Astrocyte (in vitro differentiated cells and primary cell): Measurements from ENCODE around the gene DDX4. TPM values are rescaled to one million over a fixed set of nuclear protein-coding genes. Genes with fewer than 3 reads are reported as not detected.

Experiments
- DNase-seq: peaks from one replicate; pipeline ENCODE4 v3.0.0-alpha.2; 2010; ENCODE audit warnings: low read depth
- FAIRE-seq: peaks from 2 replicates; lab custom pipeline; 2011; peaks lifted over from hg19 to GRCh38; lab: Jason Lieb, UNC
- H2AFZ ChIP-seq: 2 replicates; pipeline ENCODE4 v1.6.0; 2012; ENCODE audit warnings: low read depth, low read length, inconsistent platforms
- H3K27ac ChIP-seq: 2 replicates; pipeline ENCODE4 v1.5.1; 2011; ENCODE audit warnings: low read depth, low read length, inconsistent platforms
- H3K27me3 ChIP-seq: 2 replicates; pipeline ENCODE4 v1.6.0; 2011; ENCODE audit warnings: low read length, inconsistent platforms; ENCODE audit not compliant: insufficient read depth
- H3K36me3 ChIP-seq: 2 replicates; pipeline ENCODE4 v1.5.1; 2011; ENCODE audit warnings: low read length, inconsistent platforms; ENCODE audit not compliant: insufficient read depth
- H3K4me1 ChIP-seq: 2 replicates; pipeline ENCODE4 v1.5.1; 2011; ENCODE audit warnings: low read length, inconsistent platforms; ENCODE audit not compliant: insufficient read depth
- H3K4me2 ChIP-seq: 2 replicates; pipeline ENCODE4 v1.6.0; 2012; ENCODE audit warnings: low read length, inconsistent platforms
- H3K4me3 ChIP-seq: 2 replicates; pipeline ENCODE4 v1.5.1; 2011; ENCODE audit warnings: low read depth, mild to moderate bottlenecking, low read length, inconsistent platforms; ENCODE audit not compliant: insufficient read depth
- H3K79me2 ChIP-seq: 2 replicates; pipeline ENCODE4 v1.6.0; 2012; ENCODE audit warnings: mild to moderate bottlenecking, low read length, inconsistent platforms; ENCODE audit not compliant: insufficient read depth
- H3K9ac ChIP-seq: 2 replicates; pipeline ENCODE4 v1.6.0; 2012; ENCODE audit warnings: mild to moderate bottlenecking, low read length, inconsistent platforms
- H3K9me3 ChIP-seq: 2 replicates; pipeline ENCODE4 v1.5.1; 2012; ENCODE audit warnings: low read depth, mild to moderate bottlenecking, low read length, inconsistent platforms; ENCODE audit not compliant: insufficient read depth
- H4K20me1 ChIP-seq: 2 replicates; pipeline ENCODE4 v1.6.0; 2012; ENCODE audit warnings: low read length, inconsistent platforms; ENCODE audit not compliant: insufficient read depth
- H3K27ac Mint-ChIP-seq: one replicate; pipeline ENCODE4 v1.8.0; 2021; ENCODE audit warnings: mild to moderate bottlenecking, mixed read lengths; ENCODE audit not compliant: unreplicated experiment
- H3K27me3 Mint-ChIP-seq: one replicate; pipeline ENCODE4 v1.8.0; 2021; ENCODE audit warnings: low read depth, mixed read lengths; ENCODE audit not compliant: unreplicated experiment
- H3K36me3 Mint-ChIP-seq: one replicate; pipeline ENCODE4 v1.8.0; 2021; ENCODE audit warnings: low read depth, mixed read lengths; ENCODE audit not compliant: unreplicated experiment
- H3K4me1 Mint-ChIP-seq: one replicate; pipeline ENCODE4 v1.8.0; 2021; ENCODE audit warnings: low read depth, mixed read lengths; ENCODE audit not compliant: unreplicated experiment
- H3K4me3 Mint-ChIP-seq: one replicate; pipeline ENCODE4 v1.8.0; 2021; ENCODE audit warnings: mild to moderate bottlenecking, moderate library complexity, mixed read lengths; ENCODE audit not compliant: unreplicated experiment
- H3K9me3 Mint-ChIP-seq: one replicate; pipeline ENCODE4 v1.8.0; 2021; ENCODE audit warnings: mild to moderate bottlenecking, mixed read lengths; ENCODE audit not compliant: unreplicated experiment
- CTCF ChIP-seq: IDR thresholded peaks from 2 replicates; pipeline ENCODE4 v1.5.1; 2011; ENCODE audit warnings: low read depth, mild to moderate bottlenecking, inconsistent platforms, low read length, moderate library complexity; ENCODE audit not compliant: insufficient read depth
- EZH2 ChIP-seq: IDR thresholded peaks from 2 replicates; pipeline ENCODE4 v1.6.1; 2012; ENCODE audit warnings: mild to moderate bottlenecking, low read length, inconsistent platforms; ENCODE audit not compliant: insufficient read depth
- total RNA-seq: library from RNA; stranded (reverse); gene quantifications from 2 replicates; pipeline ENCODE4 v1.2.1, GENCODE V29; 2021

The DDX4 gene
- total RNA-seq, 1 donor from 2014 or later, result not detected

GRCh38 chr5:55852503-55852902 is 114.6 kb downstream of the DDX4 start:
- DNase-seq (no peak), FAIRE-seq (no peak)
- no peak overlapping the region for H3K4me2 ChIP-seq
- no peak overlapping the region for H3K27ac Mint-ChIP-seq
- no peaks in the 10 kb centered on the region for H3K27me3 ChIP-seq
- no peaks in the 10 kb centered on the region for H3K9me3 ChIP-seq
- no peaks in the 10 kb centered on the region for H3K36me3 Mint-ChIP-seq
- H2AFZ ChIP-seq, result no peak overlapping the region
- no peaks in the 10 kb centered on the region for H4K20me1 ChIP-seq
- H3K27me3 Mint-ChIP-seq, result no peaks in the 10 kb centered on the region
- no peak for TF ChIP-seq EZH2
- TF ChIP-seq CTCF, result no peak
- H3K79me2 ChIP-seq, result no peaks in the 10 kb centered on the region
- no peak overlapping the region for H3K4me3 Mint-ChIP-seq
- no peak overlapping the region for H3K27ac ChIP-seq
- H3K4me1 Mint-ChIP-seq, result peaks cover 39% of the 10 kb centered on the region
- H3K4me3 ChIP-seq, result no peak overlapping the region
- H3K4me1 ChIP-seq, result peaks cover 19% of the 10 kb centered on the region
- no peak overlapping the region for H3K9ac ChIP-seq
- no peaks in the 10 kb centered on the region for H3K36me3 ChIP-seq
- no peaks in the 10 kb centered on the region for H3K9me3 Mint-ChIP-seq

- no peak overlapping the region for H3K9ac ChIP-seq
- H3K79me2 ChIP-seq, result no peaks in the 10 kb centered on the region
- no peak for DNase-seq
- H3K27me3 Mint-ChIP-seq, result no peaks in the 10 kb centered on the region
- no peak overlapping the region for H3K4me2 ChIP-seq
- no peak overlapping the region for H3K27ac Mint-ChIP-seq
- no peaks in the 10 kb centered on the region for H3K36me3 ChIP-seq
- H3K27ac ChIP-seq, result no peak overlapping the region
- H4K20me1 ChIP-seq, result no peaks in the 10 kb centered on the region
- FAIRE-seq, result no peak
- no peaks in the 10 kb centered on the region for H3K27me3 ChIP-seq
- H3K4me1 Mint-ChIP-seq, result peaks cover 38% of the 10 kb centered on the region
- no peaks in the 10 kb centered on the region for H3K36me3 Mint-ChIP-seq
- TF ChIP-seq CTCF (no peak), EZH2 (no peak)
- H2AFZ ChIP-seq, result no peak overlapping the region
- no peak overlapping the region for H3K4me3 Mint-ChIP-seq
- no peaks in the 10 kb centered on the region for H3K9me3 ChIP-seq
- no peaks in the 10 kb centered on the region for H3K9me3 Mint-ChIP-seq
- H3K4me3 ChIP-seq, result no peak overlapping the region
- peaks cover 19% of the 10 kb centered on the region for H3K4me1 ChIP-seq
These were observed 115.3 kb downstream of the DDX4 start for GRCh38 chr5:55853041-55853670.

GRCh38 chr5:55853818-55854217 is 116.0 kb downstream of the DDX4 start:
- Histone ChIP-seq H2AFZ (no peak overlapping the region), H3K79me2 (no peaks in the 10 kb centered on the region), H3K4me1 (peaks cover 19% of the 10 kb centered on the region), H3K27ac (no peak overlapping the region), H3K9me3 (no peaks in the 10 kb centered on the region), H3K4me3 (no peak overlapping the region), H4K20me1 (no peaks in the 10 kb centered on the region), H3K27me3 (no peaks in the 10 kb centered on the region), H3K36me3 (no peaks in the 10 kb centered on the region), H3K9ac (no peak overlapping the region), H3K4me2 (no peak overlapping the region)
- Mint-ChIP-seq H3K27me3 (no peaks in the 10 kb centered on the region), H3K27ac (no peak overlapping the region), H3K9me3 (no peaks in the 10 kb centered on the region), H3K36me3 (no peaks in the 10 kb centered on the region), H3K4me1 (peaks cover 36% of the 10 kb centered on the region), H3K4me3 (no peak overlapping the region)
- peak; percentile 49 for FAIRE-seq
- no peak for TF ChIP-seq EZH2
- TF ChIP-seq CTCF, result no peak
- peak; percentile 55 for DNase-seq
